IPS-NIHi7 (cell line): ENCODE data around the gene NADK2.
"Not testable (repeated sequence)": the region's sequence is repeated elsewhere in the genome, so short reads cannot be mapped to it uniquely, and the experiment has no call there.

Source experiments
- DNase-seq: peaks from one replicate; pipeline ENCODE4 v3.0.0; 2012; ENCODE audit warnings: mixed read lengths; ENCODE audit errors: extremely low spot score

NADK2 gene

GRCh38 chr5:36241631-36242533, at the start of gene NADK2:
NADK2 (minus strand) TSS chr5:36241925; CDS start chr5:36241798, 127 bp downstream.
- peak; percentile 98 for DNase-seq

DNA sequence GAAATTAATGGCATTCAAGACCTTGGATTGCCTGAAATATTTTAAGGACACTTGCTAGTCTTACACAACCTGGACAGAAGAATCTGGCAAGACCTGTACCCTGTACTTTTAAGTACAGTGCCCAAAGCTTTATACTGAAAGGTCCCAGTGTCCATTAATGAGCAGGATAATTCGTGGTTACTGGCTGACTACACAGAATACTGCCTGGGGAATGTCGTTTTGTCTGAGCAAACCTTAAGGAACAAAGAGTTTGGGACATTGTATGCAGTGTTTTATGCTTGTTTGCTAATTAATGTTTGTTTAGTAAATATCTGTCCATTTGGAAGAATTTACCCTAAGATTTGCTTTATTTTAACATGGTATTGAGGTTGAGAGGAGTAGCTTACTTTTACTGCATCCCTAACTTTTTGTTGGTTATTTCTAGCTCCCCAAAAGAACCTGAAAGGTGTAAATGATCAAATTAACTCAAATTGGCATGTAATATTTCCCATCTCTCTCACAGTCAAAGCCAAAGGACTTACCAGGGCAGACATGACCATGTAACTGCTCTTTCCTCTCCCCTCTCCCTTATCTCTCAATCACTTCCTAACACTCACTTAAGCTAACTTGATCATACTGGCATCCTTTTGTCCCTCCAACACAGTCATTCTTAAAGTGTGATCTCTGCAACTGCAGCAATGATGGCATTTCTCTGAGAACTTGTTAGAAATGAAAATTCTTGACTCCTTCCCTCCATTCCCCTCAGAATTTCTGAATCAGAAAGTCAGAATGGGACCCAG, 44.3 kb upstream of the NADK2 start:
- no peak for DNase-seq

GRCh38 chr5:36283775-36284174, 42.0 kb upstream of the NADK2 start:
- DNase-seq, result not testable (repeated sequence)

DNA sequence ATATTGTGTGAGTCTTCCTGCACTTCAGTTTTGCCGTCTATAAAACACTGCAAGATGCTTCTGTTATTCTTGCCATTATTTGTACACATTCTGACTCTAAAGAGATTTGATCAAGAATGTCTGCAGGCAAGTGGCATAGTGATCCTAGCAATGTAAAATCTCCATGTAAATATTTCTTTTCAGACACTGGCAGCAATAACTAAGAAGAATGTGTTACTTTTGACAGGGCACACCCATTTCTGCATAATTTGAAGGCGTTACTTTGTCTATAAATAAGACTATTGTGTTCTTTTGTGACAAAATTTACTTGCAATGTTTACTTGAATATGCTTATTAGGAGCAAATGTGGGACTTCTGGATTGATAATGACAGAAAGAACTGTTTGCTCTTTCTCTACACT, 39.9 kb upstream of the NADK2 start:
- no peak for DNase-seq

DNA sequence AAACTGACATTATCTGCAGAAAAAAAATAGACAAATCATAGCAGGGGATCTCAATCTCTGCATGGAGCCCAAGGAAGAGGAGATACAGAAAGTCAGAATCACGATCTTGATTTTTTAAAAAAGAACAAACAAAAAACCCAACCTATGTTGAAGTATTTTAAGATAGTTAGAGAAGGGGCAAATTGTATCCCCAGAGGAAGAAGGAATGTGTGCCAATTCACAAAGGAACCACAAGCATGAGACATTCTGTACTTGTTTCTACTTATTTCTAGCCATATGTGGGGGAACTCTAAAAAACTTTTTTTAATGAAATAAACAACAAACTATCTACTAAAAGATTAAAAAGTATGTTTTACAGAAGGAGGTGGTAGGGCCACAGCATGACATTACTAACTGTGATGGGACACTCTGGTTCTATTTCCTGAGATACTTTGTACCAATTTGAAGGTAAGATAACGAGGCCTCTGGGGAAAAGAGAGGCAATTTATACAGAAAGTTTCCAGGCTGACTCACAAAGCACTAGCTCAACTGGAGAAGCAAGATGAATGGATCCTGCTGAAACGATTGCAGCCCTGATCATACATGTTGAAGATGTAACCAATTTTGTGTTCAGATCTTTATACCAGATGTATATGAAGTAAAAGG, 37.5 kb upstream of the NADK2 start:
- DNase-seq, result no peak

- no peak for DNase-seq
Measured at GRCh38 chr5:36277521-36278176, 35.9 kb upstream of the NADK2 start.

DNA sequence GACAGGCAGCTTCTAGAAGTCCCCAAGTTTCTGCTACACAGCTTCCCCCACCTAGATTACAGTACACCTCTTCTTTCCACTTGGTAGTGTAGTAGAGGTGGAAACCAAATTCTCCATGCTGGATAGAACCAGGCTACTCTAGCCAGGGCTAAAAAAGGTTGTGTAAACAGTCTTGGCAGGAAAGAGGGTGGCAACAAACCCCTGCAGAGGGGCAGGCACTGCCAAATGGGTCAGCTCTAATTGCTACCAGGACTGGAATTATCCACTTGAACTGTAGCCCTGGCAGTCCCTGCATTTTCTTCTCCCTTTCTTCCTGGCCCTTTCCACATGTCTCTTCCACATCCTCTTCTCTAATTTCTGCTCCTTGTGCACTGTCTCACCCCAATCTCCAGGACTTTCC, 35.1 kb upstream of the NADK2 start:
- no peak for DNase-seq

DNA sequence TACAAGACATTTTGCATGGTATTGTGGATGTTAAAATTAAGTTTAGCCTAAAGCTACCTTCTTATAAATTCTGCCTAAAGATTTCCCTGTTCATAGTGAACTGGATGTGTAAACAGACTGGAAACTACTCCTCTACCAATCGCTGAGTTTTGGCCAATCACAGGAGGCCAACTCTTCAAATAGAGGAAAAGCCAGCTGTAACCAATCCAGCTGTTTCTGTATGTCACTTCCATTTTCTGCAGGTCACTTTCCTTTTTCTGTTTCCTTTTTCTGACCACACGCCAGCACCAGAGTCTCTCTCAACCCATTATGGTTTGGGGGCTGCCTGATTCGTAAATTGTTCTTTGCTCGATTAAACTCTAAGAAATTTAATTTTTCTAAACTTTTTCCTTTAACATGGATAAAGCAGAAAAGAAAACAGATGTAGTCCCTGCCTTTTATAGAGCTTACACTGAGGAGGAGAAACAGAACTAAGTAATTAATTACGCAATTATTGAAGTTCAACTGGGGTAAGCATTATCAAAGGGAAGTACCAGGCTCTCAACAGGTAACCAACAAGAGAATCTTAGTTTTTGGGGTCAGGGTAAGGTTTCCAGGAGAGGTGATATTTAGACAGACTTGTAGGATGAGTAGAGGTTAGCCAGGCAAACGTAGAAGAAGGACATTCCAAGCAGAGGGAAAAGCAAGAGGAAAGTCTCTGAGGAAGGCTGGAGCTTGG, 32.2 kb upstream of the NADK2 start:
- no peak for DNase-seq

- no peak for DNase-seq
Measured at GRCh38 chr5:36272136-36272690, 30.5 kb upstream of the NADK2 start.

GRCh38 chr5:36270876-36271575, 29.3 kb upstream of the NADK2 start:
- no peak for DNase-seq

DNA sequence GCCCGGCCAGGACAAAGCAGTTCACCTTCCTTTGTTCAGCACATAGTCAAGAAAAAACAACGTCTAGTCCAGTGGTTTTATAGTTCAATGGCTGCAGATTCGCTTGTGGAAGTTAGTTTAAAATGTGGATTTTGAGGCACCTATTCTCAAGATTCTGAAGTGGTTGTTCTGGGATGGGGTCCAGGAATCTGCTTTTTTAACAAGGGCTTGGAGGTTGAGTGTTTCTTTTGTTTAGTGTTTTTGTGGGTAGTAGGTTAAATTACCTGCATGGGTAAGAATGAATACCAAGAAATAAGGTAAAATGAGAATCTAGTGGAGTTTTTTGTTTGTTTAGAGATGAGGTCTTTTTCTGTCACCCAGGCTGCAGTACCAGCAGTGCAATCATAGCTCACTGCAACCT, 28.4 kb upstream of the NADK2 start:
- no peak for DNase-seq

DNA sequence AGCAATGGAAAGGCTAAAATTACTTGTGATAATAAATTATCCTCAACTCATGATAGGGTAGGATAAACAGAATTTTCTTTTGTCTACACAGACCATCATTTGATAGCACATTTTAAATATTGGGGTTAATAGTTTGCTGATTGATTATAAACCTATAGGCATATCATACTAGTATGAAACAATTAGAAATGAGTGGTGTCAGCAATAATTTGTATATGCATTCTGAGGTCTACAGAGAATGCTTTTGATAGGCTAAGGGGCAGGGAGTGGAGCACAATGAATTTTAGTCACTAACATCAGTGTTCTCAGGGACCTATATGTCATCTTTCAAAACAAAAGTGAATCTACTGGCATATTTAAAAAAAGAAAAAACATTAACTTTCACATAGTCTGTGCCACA, 27.8 kb upstream of the NADK2 start:
- DNase-seq, result no peak

GRCh38 chr5:36267905-36268304, 26.2 kb upstream of the NADK2 start:
- DNase-seq, result no peak

DNA sequence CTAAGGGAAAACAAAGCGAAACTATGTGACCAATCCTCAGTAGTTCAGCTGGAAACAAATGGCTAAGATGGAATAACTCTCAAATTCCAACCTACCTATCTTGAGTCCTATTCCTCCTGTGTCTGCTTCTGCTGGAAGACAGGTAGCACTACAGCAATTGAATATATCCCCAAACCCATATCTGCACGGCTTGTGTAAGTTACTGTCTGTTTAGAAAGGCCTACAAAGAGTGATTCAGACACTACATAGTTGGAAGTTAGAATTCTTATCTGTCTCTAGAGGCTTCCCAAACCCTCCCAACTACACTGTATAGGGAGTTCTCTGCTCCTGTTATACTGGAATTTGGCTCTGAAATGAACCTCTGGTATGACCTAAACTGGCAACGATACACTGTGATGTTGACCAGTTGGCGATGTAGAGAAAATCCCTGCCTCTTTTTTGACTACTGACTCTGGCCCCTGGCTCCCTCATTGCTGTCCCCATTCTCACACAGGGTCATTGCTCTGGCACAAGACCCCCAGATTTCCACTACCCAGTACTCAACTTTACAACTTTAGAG, 22.6 kb upstream of the NADK2 start:
- no peak for DNase-seq

DNA sequence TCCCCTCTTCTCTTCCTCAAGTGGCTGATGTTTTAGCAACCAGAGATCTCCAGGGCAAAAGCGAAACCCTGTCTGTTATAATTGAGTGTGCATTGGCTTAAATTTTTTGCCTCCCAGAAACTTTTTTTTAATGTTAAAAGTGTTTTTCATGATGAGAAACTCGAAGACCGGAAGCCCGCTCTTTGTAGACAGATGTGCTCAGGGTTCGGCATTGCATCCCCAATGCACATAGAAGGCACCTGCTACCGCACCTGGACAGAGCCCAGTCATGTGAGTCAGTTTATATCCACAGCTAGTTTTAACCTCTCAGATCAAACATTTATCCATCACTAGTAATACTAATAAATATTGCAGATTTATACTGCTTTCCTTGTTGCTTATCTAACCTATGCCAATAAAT, 19.5 kb upstream of the NADK2 start:
- no peak for DNase-seq

DNA sequence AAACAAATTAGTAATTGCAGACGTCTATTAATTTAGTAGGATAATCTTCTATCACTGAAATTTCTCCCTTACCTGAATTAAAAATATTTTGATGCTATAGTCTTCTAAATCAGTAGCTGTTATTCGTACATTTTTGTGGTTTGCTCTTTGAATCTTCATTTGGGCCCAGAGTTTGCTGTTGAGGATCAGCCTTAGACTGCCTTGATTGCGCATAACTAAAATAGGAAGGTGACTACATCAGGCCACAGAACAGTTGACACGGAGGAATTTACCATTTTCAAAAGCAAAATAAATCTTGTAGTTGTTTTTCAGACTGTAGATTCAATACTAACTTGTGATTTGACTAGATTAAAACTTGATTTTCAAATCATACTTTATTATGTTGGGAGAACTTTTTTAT, 11.8 kb upstream of the NADK2 start:
- DNase-seq, result no peak

DNA sequence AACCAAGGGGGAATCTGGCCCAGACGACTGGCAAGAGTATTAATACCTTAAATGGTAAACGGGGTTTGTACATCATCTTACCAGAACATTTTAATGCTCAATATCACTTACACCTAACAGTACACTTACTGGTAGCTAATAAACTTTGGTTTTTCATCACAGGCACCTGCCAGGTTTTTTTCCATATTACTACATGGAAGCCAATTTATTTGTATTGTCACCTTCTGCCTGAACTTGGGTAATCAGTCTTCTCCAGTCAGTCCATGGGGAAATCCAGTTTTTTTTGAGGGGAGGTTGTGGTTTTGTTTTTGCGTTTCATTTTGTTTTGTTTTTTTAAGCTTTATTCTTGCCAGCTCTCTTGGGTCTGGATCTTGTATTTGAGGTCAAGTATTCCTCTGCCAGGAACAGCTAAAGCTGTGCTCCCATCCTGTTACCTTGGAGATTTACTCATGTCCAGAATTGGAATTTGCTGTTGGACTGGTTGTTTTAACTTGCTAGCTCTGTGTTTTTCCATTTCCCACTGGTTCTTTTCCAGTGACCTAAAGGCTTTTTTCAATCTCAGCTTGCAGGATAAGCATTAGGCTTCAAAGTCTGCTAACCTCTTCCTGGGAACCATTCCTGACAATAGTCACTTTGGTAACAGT, 11.1 kb upstream of the NADK2 start:
- no peak for DNase-seq

GRCh38 chr5:36251218-36251617, 9.5 kb upstream of the NADK2 start:
- no peak for DNase-seq

GRCh38 chr5:36250427-36250826, 8.7 kb upstream of the NADK2 start:
- DNase-seq, result no peak
